Stimulated activated CD8-positive, alpha-beta memory T cell treated with anti-CD3 and anti-CD28 coated beads, Interleukin-4, amount 100 ng/mL, for 1 hour (primary cell): Measurements from ENCODE around the gene TBCK.

ENCODE experiments used
- DNase-seq, 2 donors: peaks; one replicate each; pipeline ENCODE4 v3.0.0-alpha.2; 2020; ENCODE audit warnings: low read depth in 2 of 2, low spot score in 1 of 2

Gene TBCK

DNA sequence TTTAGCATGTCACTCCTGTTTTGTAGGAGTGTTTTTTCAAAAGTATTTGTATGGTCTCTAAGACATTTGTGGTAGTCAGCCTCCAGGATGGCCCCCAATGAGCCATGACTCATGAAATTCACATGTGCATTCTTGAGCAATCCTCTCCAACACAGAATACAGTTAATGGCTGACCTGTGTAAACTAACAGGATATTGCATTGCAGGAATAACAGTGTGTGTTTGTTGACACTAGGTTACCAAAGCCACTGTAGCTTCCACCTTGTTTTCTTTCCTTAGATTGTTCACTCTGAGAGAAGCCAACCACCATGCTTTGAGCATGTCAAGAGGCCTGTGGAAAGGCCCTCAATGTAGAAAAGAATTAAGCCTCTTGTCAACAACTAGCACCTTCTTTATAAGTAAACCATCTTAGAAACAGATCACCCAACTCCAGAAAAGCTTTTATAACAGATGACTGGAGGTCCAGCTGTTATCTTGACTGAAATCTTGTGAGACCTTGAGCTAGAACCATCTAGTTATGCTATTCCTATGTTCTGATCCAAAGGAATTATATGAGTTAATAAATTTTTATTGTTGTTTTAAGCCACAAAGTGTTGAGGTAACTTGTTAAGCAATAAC is 28.5 kb downstream of the TBCK start:
- DNase-seq: no peak

DNA sequence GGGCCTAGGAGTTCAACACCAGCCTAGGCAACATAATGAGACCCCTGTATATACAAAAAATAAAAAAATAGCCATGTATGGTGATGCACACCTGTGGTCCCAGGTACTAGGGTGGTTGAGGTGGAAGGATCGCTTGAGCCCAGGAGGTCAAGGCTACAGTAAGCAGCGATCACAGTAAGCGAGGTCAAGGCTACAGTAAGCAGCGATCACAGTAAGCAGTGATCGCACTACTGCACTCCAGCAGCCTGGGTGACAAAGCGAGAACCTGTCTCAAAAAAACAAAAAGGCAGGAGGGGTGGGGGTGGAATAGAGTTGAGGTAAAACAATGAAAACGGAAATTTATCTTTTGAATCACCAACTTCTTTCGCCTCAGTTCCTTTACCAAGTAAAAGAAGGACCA is 29.4 kb downstream of the TBCK start:
- DNase-seq: no peak

DNA sequence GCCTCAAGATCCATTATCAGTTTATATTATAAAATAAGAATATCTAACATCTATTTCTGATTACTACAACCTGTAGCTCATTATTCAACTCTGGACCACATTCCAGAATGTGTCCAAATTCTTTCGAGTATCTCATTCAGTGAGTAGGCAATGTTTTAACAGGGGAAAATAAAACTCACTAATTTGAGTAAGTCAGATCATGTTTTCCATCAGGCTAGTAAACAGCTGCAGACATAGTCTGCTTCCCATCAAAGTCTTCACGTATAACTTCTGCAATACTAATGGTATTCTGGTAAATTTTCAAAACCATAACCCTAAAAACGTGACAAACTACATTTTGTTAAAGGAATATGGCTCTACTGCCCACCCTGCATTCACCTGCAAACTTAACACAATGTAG is 31.8 kb downstream of the TBCK start:
- DNase-seq: no peak

DNA sequence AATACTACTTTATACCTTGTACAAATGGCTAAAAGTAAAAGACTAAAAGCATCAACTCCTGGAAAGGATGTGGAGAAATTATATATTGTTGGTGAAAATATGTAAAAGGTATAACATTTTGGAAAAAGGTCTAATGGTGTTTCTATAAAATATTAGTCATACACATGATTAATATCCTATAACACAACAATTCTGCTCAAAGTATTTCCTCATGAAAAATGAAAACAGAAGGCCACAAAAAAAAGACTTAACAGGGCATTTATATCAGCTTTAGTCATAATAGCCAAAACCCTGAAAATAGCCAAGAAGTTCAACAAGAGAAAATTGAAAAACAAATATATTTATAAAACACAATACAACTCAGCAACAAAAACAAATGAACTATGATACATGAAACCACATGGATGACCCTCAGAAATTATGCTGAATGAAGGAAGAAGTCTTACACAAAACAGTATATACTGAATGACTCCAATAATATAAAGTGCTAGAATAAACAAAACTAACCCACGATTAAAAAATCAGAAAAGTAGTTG is 38.8 kb downstream of the TBCK start:
- no peak for DNase-seq

DNA sequence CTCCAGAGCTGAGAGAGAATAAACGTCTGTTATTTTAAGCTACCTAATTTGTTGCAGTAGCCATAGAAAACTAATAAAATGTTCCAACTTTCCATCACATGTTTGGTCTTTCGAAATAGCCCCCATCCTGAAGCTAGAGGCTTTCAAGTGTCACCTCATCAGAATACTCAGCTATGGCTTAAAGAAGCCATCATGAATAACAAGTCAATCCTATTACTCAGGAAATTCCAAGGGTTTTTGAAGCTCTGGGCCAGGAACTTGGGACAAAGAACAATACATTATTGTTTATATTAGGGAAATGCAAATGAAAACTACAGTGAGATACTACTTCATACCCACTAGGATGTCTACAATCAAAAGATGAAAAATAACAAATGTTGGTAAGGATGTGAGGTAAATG is 42.2 kb downstream of the TBCK start:
- no peak for DNase-seq

DNA sequence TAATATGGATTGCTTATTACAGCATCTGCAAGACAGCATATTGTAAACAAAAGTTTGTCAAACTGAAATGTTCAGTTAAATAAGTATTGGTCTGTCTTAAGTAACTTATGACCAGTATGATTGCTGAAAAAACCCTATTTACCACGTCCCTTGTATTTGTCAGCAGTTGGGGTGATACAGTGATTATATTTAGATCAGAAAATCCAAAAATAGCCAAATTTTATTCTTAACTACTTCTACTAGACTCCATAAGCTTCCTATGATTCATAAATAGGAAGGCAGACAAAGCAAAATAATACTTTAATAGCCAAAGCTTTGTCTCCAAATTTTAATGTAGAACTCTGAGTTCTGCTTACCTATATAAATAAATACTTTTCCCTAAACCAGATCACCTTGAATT is 45.3 kb downstream of the TBCK start:
- no peak for DNase-seq

DNA sequence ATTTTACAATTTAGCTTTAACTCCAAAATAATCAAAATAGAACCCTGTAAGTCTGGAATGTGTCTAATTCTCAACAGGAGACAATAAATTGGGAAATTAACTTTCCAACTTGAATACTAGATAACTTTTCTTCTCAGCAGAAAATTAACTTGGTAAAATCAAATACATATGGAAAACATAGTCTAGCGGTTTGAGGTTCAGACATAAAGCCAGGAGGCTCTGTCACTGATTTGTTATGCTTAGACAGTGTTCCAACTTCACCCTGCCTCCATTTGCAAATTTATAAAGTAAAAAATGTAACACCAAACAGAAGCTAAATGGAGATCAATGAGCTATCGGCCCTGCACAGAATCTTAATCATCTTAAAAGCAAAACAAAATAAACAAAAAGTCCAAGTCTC is 46.3 kb downstream of the TBCK start:
- DNase-seq: no peak

DNA sequence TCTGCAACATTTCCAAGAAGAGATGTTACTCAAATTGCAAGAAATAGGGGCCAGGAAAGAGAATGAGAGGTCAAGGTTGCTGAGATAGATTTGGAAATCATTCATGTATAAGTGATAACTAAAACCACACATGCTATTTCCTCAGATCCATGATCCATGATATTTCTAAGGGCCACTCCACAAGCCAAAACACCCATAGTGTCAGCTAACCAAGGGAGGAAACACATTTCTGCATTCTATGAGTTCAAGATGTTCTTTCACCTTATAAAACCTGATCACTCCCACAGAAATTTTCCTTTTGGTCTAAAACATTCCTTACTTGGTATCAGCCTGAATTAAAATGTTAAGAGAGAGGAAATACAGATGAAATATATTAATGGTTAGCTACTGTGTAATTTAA is 47.2 kb downstream of the TBCK start:
- DNase-seq: no peak

DNA sequence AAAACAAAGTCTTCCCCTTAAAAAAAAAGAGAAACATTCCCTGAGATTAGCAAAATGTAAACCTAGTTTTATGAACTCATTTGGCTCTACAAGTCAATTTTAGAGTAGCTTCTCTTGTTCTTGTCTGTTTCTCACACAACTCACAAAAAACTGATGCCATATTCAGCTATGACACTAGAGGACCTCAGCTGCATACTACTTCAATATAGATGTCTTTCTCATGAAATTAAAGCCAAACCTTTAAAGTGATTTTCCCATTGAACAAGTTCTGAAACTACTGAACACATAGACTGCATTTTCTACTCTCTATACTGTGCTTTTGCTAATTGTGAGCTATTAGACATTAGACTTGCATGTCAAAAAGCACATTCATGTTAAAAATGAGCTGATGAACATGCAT is 49.8 kb downstream of the TBCK start:
- DNase-seq: no peak

DNA sequence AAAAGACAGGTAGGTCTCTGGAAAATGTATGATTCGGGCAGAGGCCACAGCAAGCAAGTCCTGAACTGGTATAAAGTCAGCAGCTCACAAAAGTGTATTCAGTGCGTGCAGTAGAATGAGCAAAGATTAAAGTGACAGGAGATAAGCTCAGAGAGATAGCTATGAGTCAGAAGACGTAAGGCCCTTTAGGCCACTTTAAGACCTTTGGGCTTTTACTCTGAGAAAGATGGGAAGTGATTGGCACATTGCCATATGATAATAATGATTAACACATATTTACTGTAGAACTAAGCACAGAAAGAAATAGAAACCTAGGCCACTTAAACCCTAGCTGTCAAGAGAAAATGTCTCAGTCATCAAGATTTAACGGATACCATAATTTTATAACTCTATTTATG is 51.7 kb downstream of the TBCK start:
- no peak for DNase-seq

DNA sequence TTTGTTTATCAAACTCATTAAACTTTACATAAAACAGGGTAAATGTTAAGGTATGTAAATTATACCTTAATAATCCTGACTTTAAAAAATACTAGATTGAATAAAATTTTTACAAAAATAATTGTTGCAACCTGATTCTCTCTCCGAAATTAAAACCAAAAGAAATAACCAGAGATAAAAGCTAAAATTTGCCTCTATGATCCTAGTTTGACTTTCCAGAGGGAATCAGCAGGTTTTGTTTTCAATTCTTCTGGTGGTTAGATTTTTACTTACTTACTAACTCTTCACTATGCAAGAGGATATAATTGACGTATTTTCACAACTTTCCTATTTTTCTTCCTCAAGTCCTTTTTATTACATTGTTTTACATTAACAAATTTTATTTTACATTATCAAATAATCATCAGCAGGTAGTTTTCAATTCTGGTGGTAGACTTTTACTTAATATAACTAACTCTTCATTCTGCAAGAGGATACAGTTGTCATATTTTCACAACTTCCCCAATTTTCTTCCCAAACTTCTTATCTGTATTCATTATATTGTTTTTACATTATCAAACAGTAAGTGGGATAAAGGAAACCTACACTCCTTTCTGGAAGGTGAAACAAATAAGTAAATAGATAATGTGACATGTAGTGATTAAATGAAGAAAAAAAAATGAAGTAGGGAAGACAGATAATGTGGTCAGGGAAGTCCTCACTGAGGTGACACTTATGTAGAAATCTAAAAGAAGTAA is 52.2 kb downstream of the TBCK start:
- no peak for DNase-seq

DNA sequence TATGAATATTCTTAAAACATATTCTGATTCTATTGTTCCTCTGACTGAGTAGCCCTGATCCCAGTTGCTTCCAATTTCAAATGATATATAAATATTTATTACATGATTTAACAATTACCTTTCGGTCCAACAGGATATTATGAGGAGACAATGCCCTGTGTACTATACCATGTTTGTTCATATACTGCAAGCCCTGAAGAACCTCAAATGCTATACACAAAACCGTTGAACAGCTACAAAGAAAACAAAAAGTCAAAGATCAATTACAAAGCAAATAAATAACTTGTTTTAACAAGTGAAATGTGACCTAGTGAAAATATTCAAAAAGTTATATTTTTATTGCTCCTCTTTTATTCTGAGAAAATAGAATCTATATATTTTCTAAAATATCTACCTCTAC is 54.0 kb downstream of the TBCK start:
- DNase-seq: no peak

DNA sequence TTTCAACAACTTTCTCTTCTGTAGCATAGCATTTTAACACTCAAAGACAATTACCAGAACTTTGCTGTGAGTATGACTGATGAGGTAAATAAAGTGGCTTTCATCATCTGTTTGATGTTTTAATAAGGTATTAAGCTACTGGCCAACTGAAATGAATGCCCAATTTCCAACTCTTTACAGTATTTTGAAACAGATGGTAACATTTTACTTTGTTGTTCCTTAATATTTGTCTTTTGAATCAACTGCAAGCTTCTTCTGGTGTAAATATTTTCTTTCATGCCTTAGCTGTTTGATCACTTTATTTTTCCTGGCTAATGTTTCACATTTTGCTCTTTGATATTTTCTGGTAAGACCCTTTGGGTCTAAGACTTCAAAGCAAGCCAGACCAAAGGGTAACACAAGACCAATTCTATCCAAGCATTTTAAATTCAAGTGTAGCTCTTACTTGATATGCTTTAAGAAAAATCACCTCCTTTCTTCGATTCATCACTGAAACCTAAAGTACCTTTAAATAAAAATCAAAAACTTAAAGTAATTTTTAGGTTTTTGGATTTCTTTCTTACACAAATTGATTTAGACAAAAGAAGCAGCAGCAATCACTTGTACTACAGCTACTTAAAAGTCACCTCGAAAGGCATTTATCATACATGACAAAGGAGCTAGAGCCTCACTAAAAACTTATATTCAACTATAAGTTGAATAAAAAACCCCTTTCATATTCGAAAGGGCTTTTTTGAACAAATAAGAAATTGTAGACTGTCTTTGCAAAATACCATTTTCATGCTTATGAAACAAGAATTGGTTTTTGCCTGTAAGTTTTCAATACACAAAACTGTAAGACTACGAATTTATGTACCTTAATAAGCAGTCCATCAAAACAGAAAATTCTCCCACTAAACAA is 57.6 kb downstream of the TBCK start:
- no peak for DNase-seq

DNA sequence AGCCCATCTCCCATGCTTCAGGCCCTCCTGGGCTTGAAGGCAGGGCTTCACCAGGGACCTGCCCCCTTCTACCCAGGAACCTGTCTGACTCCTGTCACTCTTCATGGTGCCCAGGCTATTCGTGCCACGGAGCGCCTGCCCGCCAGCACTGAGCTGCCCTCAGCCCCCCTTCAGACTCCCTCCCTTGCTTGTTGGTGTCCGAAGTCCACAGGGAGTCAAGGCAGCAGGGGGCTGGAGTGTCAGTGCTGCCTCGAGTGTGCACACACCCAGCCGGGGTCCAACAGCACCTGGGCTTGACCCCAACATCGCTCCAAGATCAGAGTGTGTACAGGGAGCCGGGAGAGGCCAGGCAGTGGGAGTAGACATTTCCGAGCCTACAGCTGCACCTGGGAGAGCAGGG is 59.8 kb downstream of the TBCK start:
- no peak for DNase-seq

DNA sequence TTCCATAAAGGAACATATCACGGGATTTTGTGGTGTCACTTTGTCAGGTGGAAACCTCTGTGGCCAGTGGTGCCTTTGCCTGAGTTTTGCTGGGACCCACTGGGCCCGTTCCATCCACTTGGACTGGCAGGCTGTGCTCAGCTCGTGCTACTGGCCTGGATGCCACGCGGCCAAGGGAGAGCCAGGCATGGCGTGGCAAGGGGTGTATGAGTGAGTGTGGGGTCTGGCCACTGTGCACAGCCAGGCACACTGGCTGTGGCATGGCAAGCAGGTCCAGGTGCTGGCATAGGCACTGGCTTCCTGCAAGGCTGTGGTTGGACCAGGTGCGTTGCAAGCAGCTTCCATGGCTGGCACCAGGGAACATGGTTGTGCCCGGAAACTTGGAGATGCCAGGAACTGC is 60.8 kb downstream of the TBCK start:
- DNase-seq: no peak

DNA sequence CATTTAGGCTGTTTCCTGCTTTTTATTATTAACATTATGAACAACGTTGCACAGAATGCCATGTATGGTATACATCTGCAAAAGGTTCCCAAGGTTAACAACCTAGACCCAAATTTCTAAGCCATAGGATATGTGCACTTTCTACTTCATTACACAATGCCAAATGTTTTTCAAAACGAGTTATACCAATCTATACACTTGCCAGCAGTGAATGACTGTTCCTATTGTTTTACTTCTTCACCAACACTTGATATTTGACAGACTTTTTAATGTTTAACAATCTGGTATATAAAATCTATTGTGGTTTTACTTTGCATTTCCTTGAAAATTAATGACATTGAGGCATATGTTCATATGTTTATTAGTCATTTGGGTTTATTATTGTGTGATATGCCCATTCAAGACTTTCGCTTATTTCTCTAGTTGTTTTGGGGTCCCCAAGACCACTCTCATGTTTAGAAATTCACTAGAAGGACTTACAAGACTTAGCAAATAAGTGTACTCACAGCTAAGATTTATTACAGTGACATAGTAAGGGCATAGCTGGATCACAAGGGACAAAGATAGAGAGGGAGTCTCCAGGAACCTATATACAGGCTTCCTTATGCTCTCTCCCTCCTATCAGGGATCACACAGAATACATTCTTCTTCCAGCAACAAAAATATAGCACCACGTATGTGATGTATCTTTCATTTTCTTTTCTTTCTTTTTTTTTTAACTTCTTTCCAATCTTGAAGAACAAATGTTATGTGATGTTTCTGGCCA is 62.5 kb downstream of the TBCK start:
- no peak for DNase-seq

DNA sequence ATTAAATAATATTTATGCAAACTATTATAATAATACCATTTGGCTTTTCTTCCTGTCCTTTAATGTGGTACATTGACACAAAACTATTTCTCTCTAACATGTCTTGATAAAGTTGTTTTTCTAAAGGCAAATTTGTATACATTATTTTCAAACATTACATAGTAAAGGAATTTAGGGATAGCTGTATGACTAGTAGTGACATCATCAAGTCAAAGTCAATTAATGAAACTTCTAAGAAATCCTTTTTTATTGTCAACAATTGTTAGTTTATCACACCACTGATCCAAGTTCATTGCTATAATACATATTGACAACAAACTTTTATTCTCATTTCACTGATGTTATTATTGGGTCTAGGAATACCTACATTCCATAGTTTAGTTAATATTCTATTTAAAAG is 68.4 kb downstream of the TBCK start:
- DNase-seq: no peak

DNA sequence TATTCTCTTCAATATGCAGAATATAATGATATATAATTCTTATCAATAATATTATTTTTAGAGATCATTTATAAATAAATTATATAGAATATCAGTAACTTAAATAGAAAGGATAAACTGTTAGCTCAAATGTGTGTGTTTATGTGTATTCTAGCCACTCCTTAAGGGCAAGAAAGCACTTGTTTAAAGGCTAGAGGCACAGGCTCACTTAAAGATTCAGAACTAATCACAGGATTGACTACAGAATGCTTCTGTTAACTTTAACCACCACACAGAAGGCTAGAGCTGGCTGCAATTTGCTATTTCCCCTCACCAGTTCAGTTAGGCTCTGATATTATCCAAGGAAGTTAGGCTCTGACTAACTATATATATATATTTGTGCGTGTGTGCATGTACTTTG is 69.6 kb downstream of the TBCK start:
- no peak for DNase-seq

DNA sequence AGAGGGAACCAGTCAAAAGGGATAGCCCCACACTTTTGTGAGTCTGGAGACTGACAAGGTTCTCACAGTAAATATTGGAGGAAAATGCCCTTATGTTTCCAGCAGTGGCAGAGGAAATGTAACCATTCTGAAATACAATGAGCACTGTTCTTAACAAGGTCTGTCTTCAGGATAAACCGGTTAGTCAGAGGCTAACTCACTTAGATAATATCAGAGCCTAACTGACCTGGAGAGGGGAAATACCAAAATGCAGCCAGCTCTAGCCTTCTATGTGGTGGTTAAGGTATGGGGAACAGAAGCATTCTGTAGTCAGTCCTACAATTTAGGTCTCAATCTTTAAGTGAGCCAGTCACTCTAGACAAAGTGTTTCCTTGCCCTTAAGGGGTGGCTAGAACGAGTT is 70.8 kb downstream of the TBCK start:
- DNase-seq: no peak

DNA sequence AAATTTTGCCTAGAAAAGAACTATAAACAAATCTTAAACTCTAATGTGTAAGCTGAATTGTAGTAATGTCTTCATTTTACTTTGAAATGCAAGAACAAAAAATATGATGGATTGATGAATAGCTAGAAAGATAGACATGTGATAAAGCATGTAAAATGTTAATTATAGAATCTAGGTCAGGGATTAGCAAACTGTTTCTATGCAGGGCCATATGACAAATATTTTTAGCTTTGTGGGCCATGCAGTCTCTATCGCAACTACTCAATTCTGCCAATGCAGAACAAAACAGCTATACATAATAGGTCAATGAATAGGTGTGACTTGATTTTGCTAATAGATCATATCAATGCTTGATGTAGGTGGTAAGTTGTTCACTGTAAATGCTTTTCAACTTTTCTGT is 75.3 kb downstream of the TBCK start:
- DNase-seq: no peak

DNA sequence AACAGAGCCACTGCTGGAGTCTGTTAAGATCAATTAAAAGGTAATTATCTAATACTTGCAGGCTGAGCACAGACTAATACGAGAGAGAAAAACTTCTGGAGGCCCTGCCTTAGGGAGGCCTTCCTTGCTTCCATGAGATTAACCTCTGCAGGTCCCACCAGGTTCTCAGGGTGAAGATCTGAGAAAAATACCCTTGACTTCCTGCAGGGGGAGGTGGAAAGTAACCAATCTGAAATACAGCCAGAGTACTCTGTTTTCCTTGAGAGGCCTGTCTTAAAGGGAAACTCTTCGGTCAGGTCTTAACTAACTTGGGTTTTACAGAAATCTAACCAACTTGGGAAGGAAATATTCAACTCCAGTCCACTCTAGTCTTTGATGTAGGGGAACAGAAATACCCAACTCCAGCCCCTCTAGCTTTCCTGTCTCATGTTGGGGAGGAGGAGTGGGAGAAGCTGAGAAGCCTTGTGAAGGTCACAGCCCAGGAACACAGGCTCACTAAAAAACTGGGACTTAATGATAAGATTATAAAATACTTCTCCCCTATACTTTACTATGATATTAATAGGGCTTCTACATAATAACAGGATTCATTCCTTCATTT is 77.1 kb downstream of the TBCK start:
- DNase-seq: no peak
